ENCODE data around the gene STAT5B. TPM values are rescaled to one million over a fixed set of nuclear protein-coding genes. Genes with fewer than 3 reads are reported as not detected.
A peak's percentile ranks its signal among the peaks of the same experiment; 100 is the strongest.

STAT5B gene
- total RNA-seq, 1 donor from 2014 or later: 52.3 TPM

- no peak for DNase-seq (ENCODE audit: low spot score in 2 of 2, unreplicated experiment in 2 of 2)
- H3K4me1 Mint-ChIP-seq: peaks cover 29% of the 10 kb centered on the region
- peak overlapping the region; percentile 77 for H3K4me3 Mint-ChIP-seq
- no peaks in the 10 kb centered on the region for H3K9me3 Mint-ChIP-seq
- H3K27me3 Mint-ChIP-seq (ENCODE audit: low read depth): no peaks in the 10 kb centered on the region
- H3K36me3 Mint-ChIP-seq: no peaks in the 10 kb centered on the region
- TF ChIP-seq CTCF (IDR thresholded peaks at IDR 0.05; ENCODE audit: unreplicated experiment): no peak
- no peak overlapping the region for H3K27ac Mint-ChIP-seq
Measured at GRCh38 chr17:42274253-42274542, 2.0 kb downstream of the STAT5B start.

- H3K9me3 Mint-ChIP-seq: no peaks in the 10 kb centered on the region
- peaks cover 29% of the 10 kb centered on the region for H3K4me1 Mint-ChIP-seq
- H3K27ac Mint-ChIP-seq: no peak overlapping the region
- DNase-seq (ENCODE audit: low spot score in 2 of 2, unreplicated experiment in 2 of 2): no peak
- no peaks in the 10 kb centered on the region for H3K27me3 Mint-ChIP-seq (ENCODE audit: low read depth)
- peak overlapping the region; percentile 26 for H3K4me3 Mint-ChIP-seq
- no peak for TF ChIP-seq CTCF (IDR thresholded peaks at IDR 0.05; ENCODE audit: unreplicated experiment)
- H3K36me3 Mint-ChIP-seq: no peaks in the 10 kb centered on the region
Measured at GRCh38 chr17:42273474-42274252, 2.5 kb downstream of the STAT5B start.

GRCh38 chr17:42272162-42272907 lies 3.9 kb downstream of the STAT5B start:
- H3K4me3 Mint-ChIP-seq: no peak overlapping the region
- no peak for TF ChIP-seq CTCF (IDR thresholded peaks at IDR 0.05; ENCODE audit: unreplicated experiment)
- no peaks in the 10 kb centered on the region for H3K27me3 Mint-ChIP-seq (ENCODE audit: low read depth)
- no peaks in the 10 kb centered on the region for H3K36me3 Mint-ChIP-seq
- H3K27ac Mint-ChIP-seq: no peak overlapping the region
- H3K9me3 Mint-ChIP-seq: no peaks in the 10 kb centered on the region
- no peak for DNase-seq (ENCODE audit: low spot score in 2 of 2, unreplicated experiment in 2 of 2)
- H3K4me1 Mint-ChIP-seq: peaks cover 28% of the 10 kb centered on the region

- Mint-ChIP-seq H3K4me3 (no peak overlapping the region), H3K36me3 (no peaks in the 10 kb centered on the region), H3K4me1 (peaks cover 25% of the 10 kb centered on the region), H3K27ac (no peak overlapping the region), H3K9me3 (no peaks in the 10 kb centered on the region), H3K27me3 (ENCODE audit: low read depth) (no peaks in the 10 kb centered on the region)
- no peak for DNase-seq (ENCODE audit: low spot score in 2 of 2, unreplicated experiment in 2 of 2)
- no peak for TF ChIP-seq CTCF (IDR thresholded peaks at IDR 0.05; ENCODE audit: unreplicated experiment)
Measured at GRCh38 chr17:42271779-42272035, 4.5 kb downstream of the STAT5B start.

- Mint-ChIP-seq H3K27ac (no peak overlapping the region), H3K4me3 (no peak overlapping the region), H3K36me3 (no peaks in the 10 kb centered on the region), H3K4me1 (peaks cover 25% of the 10 kb centered on the region), H3K9me3 (no peaks in the 10 kb centered on the region), H3K27me3 (ENCODE audit: low read depth) (no peaks in the 10 kb centered on the region)
- no peak for TF ChIP-seq CTCF (IDR thresholded peaks at IDR 0.05; ENCODE audit: unreplicated experiment)
- no peak for DNase-seq (ENCODE audit: low spot score in 2 of 2, unreplicated experiment in 2 of 2)
Measured at GRCh38 chr17:42271006-42271778, 5.0 kb downstream of the STAT5B start.
